Effector CD4-positive, alpha-beta T cell (primary cell): ENCODE data around the gene ATG4D.

Source experiments
- DNase-seq: peaks from one replicate; pipeline ENCODE4 v3.0.0-alpha.2; 2020
- total RNA-seq: gene quantifications from one replicate; lab custom pipeline; 2026; lab: John Stamatoyannopoulos, UW

Gene ATG4D
- total RNA-seq = 41.3 reads per million, percentile 64 among the genes with 10 or more reads in this experiment

- DNase-seq = peak; percentile 76
These were observed at the start of gene ATG4D for GRCh38 chr19:10543420-10544241. Gene ATG4D, plus strand, starts transcription at chr19:10543904. Its CDS starts 187 bp downstream, at chr19:10544091.

GRCh38 chr19:10497371-10497770 lies 46.3 kb upstream of the ATG4D start:
- no peak for DNase-seq

GRCh38 chr19:10499550-10500246 lies 44.0 kb upstream of the ATG4D start:
- DNase-seq = no peak

GRCh38 chr19:10500247-10500592 lies 43.5 kb upstream of the ATG4D start:
- no peak for DNase-seq

GRCh38 chr19:10501971-10502523 lies 41.7 kb upstream of the ATG4D start:
- DNase-seq = no peak

- DNase-seq = peak; percentile 80
These were observed 41.1 kb upstream of the ATG4D start for GRCh38 chr19:10502524-10503001.

GRCh38 chr19:10503002-10503789 lies 40.5 kb upstream of the ATG4D start, which contains the start of gene KEAP1:
Gene KEAP1, minus strand, starts transcription at chr19:10503356. Its CDS starts 3,323 bp downstream, at chr19:10500033.
- no peak for DNase-seq

- peak; percentile 68 for DNase-seq
These were observed 38.0 kb upstream of the ATG4D start for GRCh38 chr19:10505583-10506229.

GRCh38 chr19:10508036-10508435 lies 35.7 kb upstream of the ATG4D start:
- no peak for DNase-seq

- DNase-seq = no peak
These were observed 35.0 kb upstream of the ATG4D start for GRCh38 chr19:10508707-10509106.

GRCh38 chr19:10510301-10510802 lies 33.4 kb upstream of the ATG4D start:
- DNase-seq = peak; percentile 45

GRCh38 chr19:10513223-10513622 lies 30.5 kb upstream of the ATG4D start:
- DNase-seq = no peak

- no peak for DNase-seq
These were observed 29.2 kb upstream of the ATG4D start for GRCh38 chr19:10514211-10515145.

- no peak for DNase-seq
These were observed 27.7 kb upstream of the ATG4D start for GRCh38 chr19:10516064-10516385.

GRCh38 chr19:10516671-10517286 lies 26.9 kb upstream of the ATG4D start:
- no peak for DNase-seq

GRCh38 chr19:10517361-10517759 lies 26.3 kb upstream of the ATG4D start, which contains the start of gene S1PR5:
Gene S1PR5, minus strand, starts transcription at chr19:10517447. Its CDS starts 2,436 bp downstream, at chr19:10515011.
- no peak for DNase-seq

GRCh38 chr19:10517760-10518443 lies 25.8 kb upstream of the ATG4D start:
- DNase-seq = no peak

- no peak for DNase-seq
These were observed 25.0 kb upstream of the ATG4D start for GRCh38 chr19:10518444-10519361.

GRCh38 chr19:10519421-10519820 lies 24.3 kb upstream of the ATG4D start:
- no peak for DNase-seq
